HepG2 (cell line): ENCODE data around the gene EYA2.

Experiments used
- AFF4 ChIP-seq: sonication (generic); formaldehyde crosslinking; IDR thresholded peaks from 2 replicates; pipeline ENCODE4 v1.4.0; 2020; ENCODE audit warnings: missing genetic modification reagents
- AGO1 ChIP-seq: fragments of 200-400 bp; formaldehyde crosslinking; IDR thresholded peaks from 2 replicates; pipeline ENCODE4 v1.6.1; 2017; ENCODE audit warnings: mild to moderate bottlenecking, low read depth, low read length, moderate library complexity; ENCODE audit not compliant: poor library complexity, severe bottlenecking
- BRCA1 ChIP-seq: sonication (generic); formaldehyde crosslinking; IDR thresholded peaks from 2 replicates; pipeline ENCODE4 v1.4.0; 2020; ENCODE audit warnings: missing genetic modification reagents
- CSRNP1 ChIP-seq: sonication (generic); formaldehyde crosslinking; IDR thresholded peaks from 2 replicates; pipeline ENCODE4 v1.8.1; 2023; ENCODE audit warnings: mild to moderate bottlenecking, missing genetic modification reagents
- HIVEP1 ChIP-seq: sonication (generic); formaldehyde crosslinking; IDR thresholded peaks from 2 replicates; pipeline ENCODE4 v1.4.0; 2020; ENCODE audit warnings: mild to moderate bottlenecking, missing genetic modification reagents
- KDM5B ChIP-seq: sonication (generic); formaldehyde crosslinking; IDR thresholded peaks from 2 replicates; pipeline ENCODE4 v1.4.0; 2020; ENCODE audit warnings: missing genetic modification reagents, mild to moderate bottlenecking, borderline replicate concordance
- KIAA2018 ChIP-seq: sonication (generic); formaldehyde crosslinking; IDR thresholded peaks from 2 replicates; pipeline ENCODE4 v1.5.0; 2020; ENCODE audit warnings: mild to moderate bottlenecking, missing genetic modification reagents, borderline replicate concordance
- REST ChIP-seq, 2 experiments: IDR thresholded peaks; 2 replicates each; pipeline ENCODE4 v1.6.1; 2011 to 2012; ENCODE audit warnings: low read length in 2 of 2, borderline replicate concordance in 1 of 2, low read depth in 1 of 2, mild to moderate bottlenecking in 1 of 2, moderate library complexity in 1 of 2
- SMARCC2 ChIP-seq: fragments of 450-650 bp; IDR thresholded peaks from 2 replicates; pipeline ENCODE4 v1.6.1; 2017; ENCODE audit warnings: antibody characterized with exemption, mild to moderate bottlenecking
- TCF7 ChIP-seq: sonication (generic); IDR thresholded peaks from 2 replicates; pipeline ENCODE4 v1.6.1; 2016; ENCODE audit warnings: antibody characterized with exemption, low read depth
- TCF7L2 ChIP-seq: IDR thresholded peaks from 2 replicates; pipeline ENCODE4 v1.6.1; 2011; ENCODE audit warnings: mild to moderate bottlenecking, low read depth, low read length, moderate library complexity

- no peak for TF ChIP-seq HIVEP1 (CRISPR knock-in tag)
- no peak for TF ChIP-seq TCF7L2
- TF ChIP-seq KIAA2018 (CRISPR knock-in tag): no peak
- no peak for TF ChIP-seq CSRNP1
- TF ChIP-seq AGO1: no peak
- no peak for TF ChIP-seq KDM5B (CRISPR knock-in tag)
- TF ChIP-seq REST (IDR thresholded peaks at IDR 0.05; ENCODE audit: borderline replicate concordance in 1 of 2, low read depth in 1 of 2, low read length in 2 of 2): no peak
- TF ChIP-seq BRCA1 (CRISPR knock-in tag): no peak
- TF ChIP-seq AFF4 (CRISPR knock-in tag): no peak
- no peak for TF ChIP-seq SMARCC2
- no peak for TF ChIP-seq TCF7
These were observed 336.2 kb downstream of the EYA2 start for GRCh38 chr20:47230811-47231256.
